IPS DF 6.9 (cell line): Measurements from ENCODE around the gene FOXE1.

Experiments
- DNase-seq: peaks from one replicate; pipeline ENCODE4 v3.0.0-alpha.2; 2013; ENCODE audit warnings: low read depth, low spot score
- H3K27ac ChIP-seq: one replicate; pipeline ENCODE4 v1.5.1; 2013; ENCODE audit warnings: low read length, control low read depth
- H3K27me3 ChIP-seq: 2 replicates; pipeline ENCODE4 v1.6.1; 2013; ENCODE audit warnings: mild to moderate bottlenecking, low read length; ENCODE audit not compliant: control insufficient read depth, insufficient read depth
- H3K36me3 ChIP-seq: 2 replicates; pipeline ENCODE4 v1.6.1; 2013; ENCODE audit warnings: low read length; ENCODE audit not compliant: control insufficient read depth, insufficient read depth
- H3K4me1 ChIP-seq: 2 replicates; pipeline ENCODE4 v1.6.1; 2013; ENCODE audit warnings: low read length; ENCODE audit not compliant: control insufficient read depth, insufficient read depth
- H3K4me3 ChIP-seq: 2 replicates; pipeline ENCODE4 v1.5.1; 2013; ENCODE audit warnings: mild to moderate bottlenecking, low read length
- H3K9me3 ChIP-seq: 2 replicates; pipeline ENCODE4 v1.6.1; 2013; ENCODE audit warnings: low read length, inconsistent platforms; ENCODE audit not compliant: control insufficient read depth, insufficient read depth
- WGBS: extraction: QIAGEN DNeasy Blood & Tissue Kit; methylation state at CpG from one replicate; pipeline ENCODE4 v1.1.7; 2013; ENCODE audit warnings: mixed read lengths, missing lambda C conversion rate; ENCODE audit not compliant: insufficient read length, insufficient coverage; 5-methylcytosine and 5-hydroxymethylcytosine counted together

Gene FOXE1

DNA sequence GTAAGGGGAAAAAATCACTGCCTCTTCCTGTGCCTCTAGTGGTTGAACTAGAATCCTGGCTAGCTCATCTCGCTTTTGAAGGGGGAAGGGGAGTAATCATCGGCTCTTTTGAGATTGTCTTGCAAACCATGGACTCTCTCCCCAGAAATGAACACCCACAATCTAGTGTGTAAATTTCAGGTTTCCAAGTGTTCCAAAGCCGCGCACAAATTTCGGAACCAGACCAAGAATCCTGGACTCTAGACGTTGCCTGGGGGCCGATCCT is 4.9 kb upstream of the FOXE1 start:
- H3K4me1 ChIP-seq = peaks cover 1% of the 10 kb centered on the region; the same call in 1 of the 2 replicates
- DNase-seq = no peak
- H3K36me3 ChIP-seq = no peaks in the 10 kb centered on the region
- peaks cover 72% of the 10 kb centered on the region for H3K27me3 ChIP-seq
- no CpG with 5 or more reads among the region's 7 CpGs for WGBS
- no peaks in the 10 kb centered on the region for H3K9me3 ChIP-seq
- no peak overlapping the region; the same call in 1 of the 2 replicates for H3K4me3 ChIP-seq
- no peak overlapping the region for H3K27ac ChIP-seq

DNA sequence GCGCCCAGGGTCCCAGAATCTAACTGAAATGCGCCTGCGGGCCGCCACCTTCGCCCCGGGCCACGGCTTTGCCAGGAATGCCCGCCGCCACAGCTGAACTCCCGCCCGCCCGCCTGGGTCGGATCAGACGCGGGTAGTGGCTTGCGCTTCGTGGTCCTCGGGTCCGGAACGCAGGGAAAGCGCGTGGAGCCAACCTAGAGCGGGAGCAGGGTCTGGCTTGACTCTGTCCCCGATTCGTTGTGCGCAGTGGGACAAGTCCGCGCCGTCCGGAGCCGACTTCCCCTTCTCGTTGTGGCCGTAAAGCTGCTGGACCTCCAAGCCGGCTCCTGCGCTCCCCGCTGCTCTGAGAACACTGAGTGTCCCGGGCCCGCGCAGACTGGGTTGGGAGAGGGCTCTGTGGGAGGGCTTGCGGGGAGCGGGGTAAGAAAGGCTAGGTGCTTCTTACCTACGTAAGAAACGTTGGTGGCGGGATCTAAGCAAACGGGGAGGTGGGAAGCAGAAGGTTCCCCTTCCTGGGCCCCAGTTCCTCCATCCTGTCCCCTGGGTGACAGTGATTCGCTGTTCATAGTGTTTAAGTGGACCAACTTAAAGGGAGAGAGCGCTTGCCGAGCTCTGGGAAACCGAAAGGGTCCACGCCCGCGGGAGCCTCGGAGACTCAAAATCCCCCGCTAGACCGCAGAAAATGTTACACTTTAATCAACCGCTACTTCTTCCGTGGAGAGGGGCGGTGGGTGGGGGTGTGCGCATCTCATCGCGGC is 4.4 kb upstream of the FOXE1 start:
- DNase-seq = no peak
- H3K9me3 ChIP-seq = no peaks in the 10 kb centered on the region
- H3K4me3 ChIP-seq = peak overlapping the region; percentile 1; the same call in 1 of the 2 replicates
- H3K4me1 ChIP-seq = peaks cover 1% of the 10 kb centered on the region; the same call in 1 of the 2 replicates
- H3K27me3 ChIP-seq = peaks cover 77% of the 10 kb centered on the region
- H3K36me3 ChIP-seq = no peaks in the 10 kb centered on the region
- no CpG with 5 or more reads among the region's 61 CpGs for WGBS
- no peak overlapping the region for H3K27ac ChIP-seq

DNA sequence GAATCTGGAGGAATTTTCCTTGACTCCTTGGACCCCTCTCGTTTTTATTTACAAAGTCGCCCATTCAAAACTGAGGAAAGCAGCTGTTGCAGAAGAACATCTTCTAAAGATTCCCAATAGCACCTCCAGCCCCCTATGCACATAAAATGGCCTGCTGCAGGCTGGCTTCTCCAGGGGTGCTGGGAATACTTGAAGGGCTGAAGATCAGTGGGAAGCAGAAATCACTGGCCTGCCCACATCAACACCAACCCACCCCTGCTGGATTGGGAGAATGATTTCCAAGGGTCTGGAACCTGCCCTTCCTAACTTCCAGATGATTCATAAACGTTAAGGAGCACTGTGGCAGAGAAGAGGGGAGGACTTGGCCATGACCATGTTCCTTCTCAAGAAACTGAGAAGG is 3.0 kb upstream of the FOXE1 start:
- Histone ChIP-seq H3K36me3 (no peaks in the 10 kb centered on the region), H3K27ac (no peak overlapping the region), H3K4me1 (peaks cover 5% of the 10 kb centered on the region), H3K9me3 (no peaks in the 10 kb centered on the region), H3K27me3 (peaks cover 86% of the 10 kb centered on the region), H3K4me3 (no peak overlapping the region)
- no peak for DNase-seq
- WGBS = no CpG with 5 or more reads among the region's 3 CpGs

GRCh38 chr9:97850746-97851445 is 2.1 kb upstream of the FOXE1 start:
- Histone ChIP-seq H3K9me3 (no peaks in the 10 kb centered on the region), H3K27me3 (peaks cover 93% of the 10 kb centered on the region), H3K27ac (no peak overlapping the region), H3K4me1 (peaks cover 7% of the 10 kb centered on the region), H3K4me3 (no peak overlapping the region), H3K36me3 (no peaks in the 10 kb centered on the region)
- no CpG with 5 or more reads among the region's 13 CpGs for WGBS
- DNase-seq = no peak

DNA sequence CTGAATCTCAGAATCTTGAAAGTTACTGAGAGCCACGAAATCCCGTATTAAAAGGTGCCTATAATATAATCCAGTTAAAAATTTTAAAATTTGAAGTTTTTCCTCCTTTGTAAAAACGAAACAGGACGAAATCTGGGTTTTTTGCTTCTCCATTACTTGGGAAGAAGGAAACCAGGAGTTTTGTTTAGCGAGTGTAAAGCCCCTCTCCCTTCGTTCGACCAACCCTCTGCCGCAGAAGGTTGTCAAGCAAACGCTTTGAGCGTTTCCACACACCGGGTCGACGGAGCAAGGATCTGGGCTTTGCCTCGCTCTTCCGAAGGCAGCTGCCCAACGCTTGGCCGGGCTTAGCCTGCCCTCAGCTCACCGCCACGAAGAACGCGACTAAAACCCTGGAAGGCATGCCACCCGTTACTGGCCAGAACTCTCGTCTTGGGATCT is 1.6 kb upstream of the FOXE1 start:
- no CpG with 5 or more reads among the region's 23 CpGs for WGBS
- Histone ChIP-seq H3K27ac (no peak overlapping the region), H3K36me3 (no peaks in the 10 kb centered on the region), H3K4me3 (no peak overlapping the region; the same call in 1 of the 2 replicates), H3K27me3 (peaks cover 93% of the 10 kb centered on the region), H3K4me1 (peaks cover 7% of the 10 kb centered on the region), H3K9me3 (no peaks in the 10 kb centered on the region)
- DNase-seq = no peak

GRCh38 chr9:97852001-97852398 is 1.0 kb upstream of the FOXE1 start:
- Histone ChIP-seq H3K4me3 (no peak overlapping the region; the same call in 1 of the 2 replicates), H3K4me1 (peaks cover 7% of the 10 kb centered on the region), H3K36me3 (no peaks in the 10 kb centered on the region), H3K27ac (no peak overlapping the region), H3K9me3 (no peaks in the 10 kb centered on the region), H3K27me3 (peaks cover 92% of the 10 kb centered on the region)
- DNase-seq = no peak
- WGBS = no CpG with 5 or more reads among the region's 24 CpGs

DNA sequence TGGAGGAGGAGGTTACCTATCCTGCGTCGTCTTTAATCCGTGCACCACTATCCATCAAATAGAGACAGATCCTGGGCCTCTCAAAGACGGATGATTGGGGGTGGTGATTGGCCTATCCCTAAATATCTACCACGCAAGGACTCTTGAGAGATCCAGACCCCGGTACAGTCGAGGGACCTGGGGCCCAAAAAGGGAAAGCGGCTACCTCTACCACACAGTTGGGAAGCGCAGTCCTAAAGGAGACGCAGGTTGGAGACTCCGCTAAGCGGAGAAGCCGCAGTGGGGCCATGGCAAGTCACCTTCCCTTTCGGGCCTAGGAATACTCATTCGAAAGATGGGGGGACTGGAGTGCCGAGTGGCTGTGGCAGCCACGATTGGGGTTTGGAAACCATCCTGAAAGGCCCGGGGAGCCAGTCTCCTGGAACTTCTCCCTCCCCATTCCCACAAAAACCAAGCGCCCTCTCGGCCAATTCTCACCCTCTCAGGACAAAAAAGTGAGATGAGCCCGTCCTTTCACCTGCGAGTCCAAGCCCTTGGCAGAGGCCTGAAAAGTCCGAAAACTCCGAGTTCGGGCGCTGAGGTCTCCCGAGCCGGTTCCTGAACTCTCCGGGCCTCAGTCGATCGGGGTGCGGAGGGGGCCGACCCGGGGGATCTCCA is 499 bp upstream of the FOXE1 start:
- no CpG with 5 or more reads among the region's 34 CpGs for WGBS
- Histone ChIP-seq H3K4me3 (peak overlapping the region; percentile 43; the same call in 1 of the 2 replicates), H3K27me3 (peaks cover 92% of the 10 kb centered on the region), H3K9me3 (no peaks in the 10 kb centered on the region), H3K4me1 (peaks cover 8% of the 10 kb centered on the region), H3K36me3 (no peaks in the 10 kb centered on the region), H3K27ac (no peak overlapping the region)
- DNase-seq = no peak

- Histone ChIP-seq H3K27ac (no peak overlapping the region), H3K27me3 (peaks cover 91% of the 10 kb centered on the region), H3K9me3 (no peaks in the 10 kb centered on the region), H3K36me3 (no peaks in the 10 kb centered on the region), H3K4me3 (peak overlapping the region; percentile 43; the same call in 1 of the 2 replicates), H3K4me1 (peaks cover 7% of the 10 kb centered on the region)
- no peak for DNase-seq
- WGBS = no CpG with 5 or more reads among the region's 125 CpGs
Observed at GRCh38 chr9:97853844-97854695, 1.0 kb downstream of the FOXE1 start.

DNA sequence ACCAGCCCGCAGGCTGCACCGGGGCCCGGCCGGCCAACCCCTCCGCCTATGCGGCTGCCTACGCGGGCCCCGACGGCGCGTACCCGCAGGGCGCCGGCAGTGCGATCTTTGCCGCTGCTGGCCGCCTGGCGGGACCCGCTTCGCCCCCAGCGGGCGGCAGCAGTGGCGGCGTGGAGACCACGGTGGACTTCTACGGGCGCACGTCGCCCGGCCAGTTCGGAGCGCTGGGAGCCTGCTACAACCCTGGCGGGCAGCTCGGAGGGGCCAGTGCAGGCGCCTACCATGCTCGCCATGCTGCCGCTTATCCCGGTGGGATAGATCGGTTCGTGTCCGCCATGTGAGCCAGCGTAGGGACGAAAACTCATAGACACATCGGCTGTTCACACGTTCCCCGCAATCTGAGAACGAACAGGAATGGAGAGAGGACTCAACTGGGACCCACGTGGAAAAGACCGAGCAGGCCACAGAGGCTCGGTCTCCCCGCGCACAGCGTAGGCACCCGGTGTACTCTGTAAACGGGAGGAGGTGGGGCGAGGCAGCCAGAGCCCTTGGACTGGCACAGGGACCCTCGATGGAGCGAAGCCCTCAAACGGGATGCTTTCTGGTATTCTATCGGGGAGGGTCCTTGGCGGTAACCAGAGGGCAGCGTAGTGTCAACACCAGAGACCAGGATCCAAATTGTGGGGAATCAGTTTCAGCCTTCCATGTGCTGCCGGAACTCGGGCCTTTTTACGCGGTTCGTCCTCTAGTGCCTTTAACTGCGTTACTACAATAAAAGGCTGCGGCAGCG is 1.9 kb downstream of the FOXE1 start:
- H3K27me3 ChIP-seq = peaks cover 91% of the 10 kb centered on the region
- H3K27ac ChIP-seq = no peak overlapping the region
- WGBS = no CpG with 5 or more reads among the region's 71 CpGs

More for the DNA sequence above, 1.9 kb downstream of the FOXE1 start:
- Histone ChIP-seq H3K36me3 (no peaks in the 10 kb centered on the region), H3K4me1 (peaks cover 7% of the 10 kb centered on the region), H3K4me3 (peak overlapping the region; percentile 21; the same call in 1 of the 2 replicates), H3K9me3 (no peaks in the 10 kb centered on the region)
- no peak for DNase-seq
